Sigmoid colon (tissue), 7 donors: ENCODE data around the gene PCDHA3. TPM values are rescaled to one million over a fixed set of nuclear protein-coding genes. Genes with fewer than 3 reads are reported as not detected.
"Not testable (repeated sequence)": the region's sequence is repeated elsewhere in the genome, so short reads cannot be mapped to it uniquely, and the experiment has no call there.

Experiments used
- DNase-seq: peaks from one replicate; pipeline ENCODE4 v3.0.0-alpha.2; 2019
- H3K27ac ChIP-seq, 4 donors: fragments of 200-600 bp; sonication (generic); one replicate each; pipeline ENCODE4 v1.5.1; 2016 to 2019; ENCODE audit warnings: mild to moderate bottlenecking in 1 of 4
- H3K27me3 ChIP-seq, 3 donors: fragments of 200-600 bp; sonication (generic); one replicate each; pipeline ENCODE4 v1.5.1; 2019; ENCODE audit warnings: mild to moderate bottlenecking in 1 of 3
- H3K36me3 ChIP-seq, 4 donors: fragments of 200-600 bp; sonication (generic); one replicate each; pipeline ENCODE4 v1.5.1; 2016 to 2019
- H3K4me1 ChIP-seq, 4 donors: fragments of 200-600 bp; sonication (generic); one replicate each; pipeline ENCODE4 v1.5.1; 2017 to 2019
- H3K4me3 ChIP-seq, 4 donors: fragments of 200-600 bp; sonication (generic); one replicate each; pipeline ENCODE4 v1.5.1; 2017 to 2019; ENCODE audit warnings: mild to moderate bottlenecking in 2 of 4, moderate library complexity in 1 of 4
- H3K9me3 ChIP-seq, 4 donors: fragments of 200-600 bp in 3 of 4; sonication (generic) in 3 of 4; one replicate each; pipeline versions ENCODE4 v1.5.1 to v1.6.1; 2013 to 2019
- EP300 ChIP-seq, 4 donors: sonication (generic); formaldehyde crosslinking; IDR thresholded peaks; one replicate each; pipeline ENCODE4 v1.6.1; 2017; ENCODE audit warnings: antibody characterized with exemption in 4 of 4
- POLR2A ChIP-seq, 2 donors: fragments of 450-650 bp; IDR thresholded peaks; one replicate each; pipeline ENCODE4 v1.6.1; 2016; ENCODE audit warnings: antibody characterized with exemption in 2 of 2, mild to moderate bottlenecking in 2 of 2, moderate library complexity in 2 of 2
- POLR2AphosphoS5 ChIP-seq, 4 donors: sonication (generic); formaldehyde crosslinking; IDR thresholded peaks; one replicate each; pipeline ENCODE4 v1.6.1; 2017; ENCODE audit warnings: antibody characterized with exemption in 4 of 4
- WGBS, 2 donors: extraction: QIAGEN DNeasy Blood & Tissue Kit; methylation state at CpG; one replicate each; pipeline ENCODE4 v1.1.7; 2013; 5-methylcytosine and 5-hydroxymethylcytosine counted together
- intact Hi-C: fragments of 100-400 bp; cut with DNase I; formaldehyde crosslinking; loops from one replicate; pipeline ENCODE4 v1.15.1; 2023
- polyA plus RNA-seq, 3 donors: library from polyadenylated mRNA; stranded (reverse); fragments of 200-250 nt; gene quantifications; one replicate each; pipeline ENCODE4 v1.2.3, GENCODE V29; 2013
- total RNA-seq, 4 donors: library from RNA; depleted of rRNA; stranded (reverse); fragments of >200 nt; gene quantifications; one replicate each; pipeline ENCODE4 v1.1.0, GENCODE V29; 2016
- TF ChIP-seq, protein P1 (sequence below), 4 experiments: fragments of 450-650 bp in 3 of 4; fragments of 200-600 bp in 1 of 4; IDR thresholded peaks; one replicate each; pipeline ENCODE4 v1.5.1; 2016 to 2019; ENCODE audit warnings: antibody characterized with exemption in 4 of 4, mild to moderate bottlenecking in 3 of 4, moderate library complexity in 2 of 4
- donor health status: healthy with polysubstance abuse.
- donor health status: Bipolar disorder and iron deficiency.
- donor health status: healthy.

Gene PCDHA3
- total and polyA plus RNA-seq, 7 donors, result 0.17 to 1.2 (median 1.1) TPM; not detected in 2

DNA sequence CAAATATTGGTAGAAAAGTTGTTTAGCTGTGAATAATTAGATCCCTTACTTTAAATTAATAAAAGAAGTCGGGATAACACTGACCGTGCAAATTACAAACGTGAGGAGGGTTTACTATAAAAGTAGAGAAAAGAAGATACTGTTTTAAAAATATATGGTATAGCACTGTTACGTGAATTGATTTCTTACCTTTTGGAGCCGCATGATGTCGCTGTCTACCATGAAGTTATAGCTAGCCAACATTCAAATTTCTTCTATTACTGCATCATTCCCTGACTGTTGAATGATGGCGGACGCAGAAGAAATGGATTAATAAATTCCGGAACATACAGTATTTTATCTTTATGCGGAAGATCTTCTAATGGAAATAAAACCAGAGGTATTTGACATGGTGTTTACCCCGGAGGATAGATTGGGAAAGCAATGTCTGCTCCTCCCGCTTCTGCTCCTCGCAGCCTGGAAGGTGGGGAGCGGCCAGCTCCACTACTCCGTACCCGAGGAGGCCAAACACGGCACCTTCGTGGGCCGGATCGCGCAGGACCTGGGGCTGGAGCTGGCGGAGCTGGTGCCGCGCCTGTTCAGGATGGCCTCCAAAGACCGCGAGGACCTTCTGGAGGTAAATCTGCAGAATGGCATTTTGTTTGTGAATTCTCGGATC lies 27.0 kb downstream of the PCDHA3 start, which contains the start of gene PCDHA6:
TSS of gene PCDHA6 (plus strand) at position 257 of the 658 bp plus-strand sequence. CDS start at position 389, 132 bp downstream.
- Histone ChIP-seq H3K27me3 (peaks cover 0 to 66% (median under 1%) of the 10 kb centered on the region in 3 donors), H3K4me3 (peak within 1 kb of the TSS in 1 of 4 donors; percentile 9), H3K9me3 (peaks cover 0 to 25% (median 13%) of the 10 kb centered on the region in 4 donors)

DNA sequence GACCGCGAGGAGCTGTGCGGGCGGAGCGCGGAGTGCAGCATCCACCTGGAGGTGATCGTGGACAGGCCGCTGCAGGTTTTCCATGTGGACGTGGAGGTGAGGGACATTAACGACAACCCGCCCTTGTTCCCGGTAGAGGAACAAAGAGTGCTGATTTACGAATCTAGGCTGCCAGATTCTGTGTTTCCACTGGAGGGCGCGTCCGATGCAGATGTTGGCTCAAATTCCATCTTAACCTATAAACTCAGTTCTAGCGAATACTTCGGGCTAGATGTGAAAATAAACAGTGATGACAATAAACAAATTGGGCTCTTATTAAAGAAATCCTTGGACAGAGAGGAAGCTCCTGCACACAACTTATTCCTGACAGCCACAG lies 27.5 kb downstream of the PCDHA3 start:
- peak overlapping the region in 1 of 4 donors; percentile 9 for H3K4me3 ChIP-seq
- no peaks in the 10 kb centered on the region for H3K4me1 ChIP-seq
- peaks cover 0 to 22% (median 10%) of the 10 kb centered on the region in 4 donors for H3K9me3 ChIP-seq
- peaks cover 0 to 66% (median 0%) of the 10 kb centered on the region in 3 donors for H3K27me3 ChIP-seq
- intact Hi-C loops, result no loop called here
- WGBS, 2 donors, result 28 to 60% methylated on average over 18 of the region's 18 CpGs
- DNase-seq, result no peak
- TF ChIP-seq EP300 (IDR thresholded peaks at IDR 0.05) (no peak), POLR2AphosphoS5 (IDR thresholded peaks at IDR 0.05) (no peak), POLR2A (IDR thresholded peaks at IDR 0.05) (no peak)
- TF ChIP-seq, protein P1, sequence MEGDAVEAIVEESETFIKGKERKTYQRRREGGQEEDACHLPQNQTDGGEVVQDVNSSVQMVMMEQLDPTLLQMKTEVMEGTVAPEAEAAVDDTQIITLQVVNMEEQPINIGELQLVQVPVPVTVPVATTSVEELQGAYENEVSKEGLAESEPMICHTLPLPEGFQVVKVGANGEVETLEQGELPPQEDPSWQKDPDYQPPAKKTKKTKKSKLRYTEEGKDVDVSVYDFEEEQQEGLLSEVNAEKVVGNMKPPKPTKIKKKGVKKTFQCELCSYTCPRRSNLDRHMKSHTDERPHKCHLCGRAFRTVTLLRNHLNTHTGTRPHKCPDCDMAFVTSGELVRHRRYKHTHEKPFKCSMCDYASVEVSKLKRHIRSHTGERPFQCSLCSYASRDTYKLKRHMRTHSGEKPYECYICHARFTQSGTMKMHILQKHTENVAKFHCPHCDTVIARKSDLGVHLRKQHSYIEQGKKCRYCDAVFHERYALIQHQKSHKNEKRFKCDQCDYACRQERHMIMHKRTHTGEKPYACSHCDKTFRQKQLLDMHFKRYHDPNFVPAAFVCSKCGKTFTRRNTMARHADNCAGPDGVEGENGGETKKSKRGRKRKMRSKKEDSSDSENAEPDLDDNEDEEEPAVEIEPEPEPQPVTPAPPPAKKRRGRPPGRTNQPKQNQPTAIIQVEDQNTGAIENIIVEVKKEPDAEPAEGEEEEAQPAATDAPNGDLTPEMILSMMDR (IDR thresholded peaks at IDR 0.05), result no peak
- no peak overlapping the region for H3K27ac ChIP-seq
- no peaks in the 10 kb centered on the region for H3K36me3 ChIP-seq

More for the DNA sequence above, 27.0 kb downstream of the PCDHA3 start, which contains the start of gene PCDHA6:
- no peak for DNase-seq
- TF ChIP-seq, protein P1 (IDR thresholded peaks at IDR 0.05), result no peak
- TF ChIP-seq EP300 (IDR thresholded peaks at IDR 0.05), result no peak
- TF ChIP-seq POLR2A (IDR thresholded peaks at IDR 0.05), result no peak
- TF ChIP-seq POLR2AphosphoS5 (IDR thresholded peaks at IDR 0.05), result no peak
- WGBS, 2 donors, result 22 to 49% methylated on average over 27 of the region's 27 CpGs
- no peaks in the 10 kb centered on the region for H3K36me3 ChIP-seq
- intact Hi-C loops, result no loop called here
- no peak within 1 kb of the TSS for H3K27ac ChIP-seq
- H3K4me1 ChIP-seq, result no peaks in the 10 kb centered on the region

DNA sequence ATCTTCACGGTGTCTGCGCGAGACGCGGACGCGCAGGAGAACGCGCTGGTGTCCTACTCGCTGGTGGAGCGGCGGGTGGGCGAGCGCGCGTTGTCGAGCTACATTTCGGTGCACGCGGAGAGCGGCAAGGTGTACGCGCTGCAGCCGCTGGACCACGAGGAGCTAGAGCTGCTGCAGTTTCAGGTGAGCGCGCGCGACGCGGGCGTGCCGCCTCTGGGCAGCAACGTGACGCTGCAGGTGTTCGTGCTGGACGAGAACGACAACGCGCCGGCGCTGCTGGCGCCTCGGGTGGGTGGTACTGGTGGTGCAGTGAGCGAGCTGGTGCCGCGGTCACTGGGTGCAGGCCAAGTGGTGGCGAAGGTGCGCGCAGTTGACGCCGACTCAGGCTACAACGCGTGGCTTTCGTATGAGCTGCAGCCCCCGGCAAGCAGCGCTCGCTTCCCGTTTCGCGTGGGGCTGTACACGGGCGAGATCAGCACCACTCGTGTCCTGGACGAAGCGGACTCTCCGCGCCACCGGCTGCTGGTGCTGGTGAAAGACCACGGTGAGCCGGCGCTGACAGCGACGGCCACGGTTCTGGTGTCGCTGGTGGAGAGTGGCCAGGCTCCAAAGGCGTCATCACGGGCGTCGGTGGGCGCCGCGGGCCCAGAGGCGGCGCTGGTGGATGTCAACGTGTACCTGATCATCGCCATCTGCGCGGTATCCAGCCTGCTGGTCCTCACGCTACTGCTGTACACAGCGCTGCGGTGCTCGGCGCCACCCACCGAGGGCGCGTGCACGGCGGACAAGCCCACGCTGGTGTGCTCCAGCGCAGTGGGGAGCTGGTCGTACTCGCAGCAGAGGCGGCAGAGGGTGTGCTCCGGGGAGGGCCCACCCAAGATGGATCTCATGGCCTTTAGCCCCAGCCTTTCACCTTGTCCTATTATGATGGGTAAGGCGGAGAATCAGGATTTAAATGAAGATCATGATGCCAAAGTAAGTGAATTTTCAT lies 28.9 kb downstream of the PCDHA3 start:
- DNase-seq, H3K27ac ChIP-seq, H3K36me3 ChIP-seq, H3K4me3 ChIP-seq, H3K4me1 ChIP-seq, intact Hi-C loops: not testable (repeated sequence)
- H3K9me3 ChIP-seq, result peaks cover 0 to 24% (median 14%) of the 10 kb centered on the region in 4 donors
- WGBS, 2 donors, result 54 to 81% methylated on average over 106 of the region's 106 CpGs
- H3K27me3 ChIP-seq, result peaks cover 0 to 64% (median 0%) of the 10 kb centered on the region in 3 donors

DNA sequence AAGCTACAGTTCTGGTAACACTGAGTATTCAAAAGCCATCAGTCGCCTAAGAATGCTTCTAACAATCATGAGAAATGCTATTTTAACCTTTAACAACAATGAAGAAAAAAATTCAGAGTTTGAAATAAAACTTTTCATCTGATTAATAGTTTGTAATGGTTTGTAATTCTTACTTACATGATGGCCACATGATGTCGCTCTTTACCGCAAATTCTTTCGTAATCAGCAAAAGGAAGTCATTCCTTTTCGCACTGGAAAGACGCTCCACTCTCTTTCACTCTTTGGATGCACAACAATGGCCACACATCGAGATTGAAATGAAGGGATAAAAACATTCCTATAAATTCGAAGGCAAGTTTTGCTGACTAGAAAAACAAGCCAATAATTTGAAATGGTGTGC lies 33.1 kb downstream of the PCDHA3 start, which contains the start of gene PCDHA7:
TSS of gene PCDHA7 (plus strand) at position 277 of the 400 bp plus-strand sequence. CDS start at position 392, 115 bp downstream.
- Histone ChIP-seq H3K36me3 (no peaks in the 10 kb centered on the region), H3K9me3 (peaks cover 0 to 32% (median 18%) of the 10 kb centered on the region in 4 donors), H3K27ac (no peak within 1 kb of the TSS), H3K4me1 (no peaks in the 10 kb centered on the region), H3K27me3 (peaks cover 0 to 71% (median 9%) of the 10 kb centered on the region in 3 donors), H3K4me3 (peak within 1 kb of the TSS in 3 of 4 donors; percentile 3 to 23 (median 16))
- TF ChIP-seq POLR2A (IDR thresholded peaks at IDR 0.05) (no peak), POLR2AphosphoS5 (IDR thresholded peaks at IDR 0.05) (no peak), EP300 (IDR thresholded peaks at IDR 0.05) (no peak)
- TF ChIP-seq, protein P1 (IDR thresholded peaks at IDR 0.05), result no peak
- intact Hi-C loops, result no loop called here
- no peak for DNase-seq
- 16 to 22% methylated on average over 8 of the region's 8 CpGs for WGBS, 2 donors

DNA sequence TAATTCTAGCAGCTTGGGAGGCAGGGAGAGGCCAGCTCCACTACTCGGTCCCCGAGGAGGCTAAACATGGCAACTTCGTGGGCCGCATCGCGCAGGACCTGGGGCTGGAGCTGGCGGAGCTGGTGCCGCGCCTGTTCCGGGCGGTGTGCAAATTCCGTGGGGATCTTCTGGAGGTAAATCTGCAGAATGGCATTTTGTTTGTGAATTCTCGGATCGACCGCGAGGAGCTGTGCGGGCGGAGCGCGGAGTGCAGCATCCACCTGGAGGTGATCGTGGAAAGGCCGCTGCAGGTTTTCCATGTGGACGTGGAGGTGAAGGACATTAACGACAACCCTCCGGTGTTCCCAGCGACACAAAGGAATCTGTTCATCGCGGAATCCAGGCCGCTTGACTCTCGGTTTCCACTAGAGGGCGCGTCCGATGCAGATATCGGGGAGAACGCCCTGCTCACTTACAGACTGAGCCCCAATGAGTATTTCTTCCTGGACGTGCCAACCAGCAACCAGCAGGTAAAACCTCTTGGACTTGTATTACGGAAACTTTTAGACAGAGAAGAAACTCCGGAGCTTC lies 33.7 kb downstream of the PCDHA3 start:
- WGBS, 2 donors, result 33 to 59% methylated on average over 28 of the region's 38 CpGs
- Histone ChIP-seq H3K9me3 (peaks cover 0 to 29% (median 16%) of the 10 kb centered on the region in 4 donors), H3K4me3 (peak overlapping the region in 3 of 4 donors; percentile 3 to 23 (median 16)), H3K27me3 (peaks cover 0 to 74% (median 9%) of the 10 kb centered on the region in 3 donors)
- H3K36me3 ChIP-seq, H3K27ac ChIP-seq, H3K4me1 ChIP-seq, intact Hi-C loops, DNase-seq: not testable (repeated sequence)
